Vagina (tissue), 2 donors: ENCODE results near the gene MED15. TPM values are rescaled to one million over a fixed set of nuclear protein-coding genes. Genes with fewer than 3 reads are reported as not detected.

Source experiments
- DNase-seq, 2 donors: peaks; one replicate each; pipeline ENCODE4 v3.0.0-alpha.2; 2017; ENCODE audit errors: extremely low spot score in 2 of 2
- H3K27ac ChIP-seq: fragments of 200-600 bp; sonication (generic); one replicate; pipeline ENCODE4 v1.5.1; 2019
- H3K27me3 ChIP-seq: fragments of 200-600 bp; sonication (generic); one replicate; pipeline ENCODE4 v1.5.1; 2019
- H3K36me3 ChIP-seq, 2 donors: fragments of 200-600 bp; sonication (generic); one replicate each; pipeline ENCODE4 v1.5.1; 2017 to 2019
- H3K4me1 ChIP-seq: fragments of 200-600 bp; sonication (generic); one replicate; pipeline ENCODE4 v1.5.1; 2019
- H3K4me3 ChIP-seq, 2 donors: fragments of 200-600 bp; sonication (generic); 1 replicate in 1 of 2; 2 replicates in 1 of 2; pipeline ENCODE4 v1.5.1; 2016 to 2019
- H3K9me3 ChIP-seq: fragments of 200-600 bp; sonication (generic); one replicate; pipeline ENCODE4 v1.5.1; 2019
- CTCF ChIP-seq, 3 experiments: fragments of 450-650 bp in 2 of 3; fragments of 200-600 bp in 1 of 3; sonication (generic) in 1 of 3; IDR thresholded peaks; one replicate each; pipeline ENCODE4 v1.5.1; 2017 to 2019; ENCODE audit warnings: antibody characterized with exemption in 3 of 3, mild to moderate bottlenecking in 2 of 3, moderate library complexity in 2 of 3
- POLR2A ChIP-seq, 2 donors: fragments of 450-650 bp; IDR thresholded peaks; one replicate each; pipeline ENCODE4 v1.6.1; 2017; ENCODE audit warnings: antibody characterized with exemption in 2 of 2, mild to moderate bottlenecking in 2 of 2, moderate library complexity in 2 of 2
- POLR2AphosphoS5 ChIP-seq, 2 donors: sonication (generic); formaldehyde crosslinking; IDR thresholded peaks; one replicate each; pipeline ENCODE4 v1.9.0; 2017; ENCODE audit warnings: antibody characterized with exemption in 2 of 2, mild to moderate bottlenecking in 2 of 2, low read depth in 1 of 2; ENCODE audit not compliant: insufficient read depth in 1 of 2
- intact Hi-C: fragments of 100-400 bp; cut with DNase I; formaldehyde crosslinking; loops from one replicate; pipeline ENCODE4 v1.15.1; 2023
- total RNA-seq: library from RNA; depleted of rRNA; stranded (reverse); fragments of >200 nt; gene quantifications from one replicate; pipeline ENCODE4 v1.2.3, GENCODE V29; 2016

Gene MED15
- total RNA-seq, 1 donor from 2014 or later, result 72.2 TPM

- TF ChIP-seq POLR2AphosphoS5 (IDR thresholded peaks at IDR 0.05; ENCODE audit: insufficient read depth in 1 of 2, low read depth in 1 of 2), result no peak
- TF ChIP-seq POLR2A (IDR thresholded peaks at IDR 0.05), result no peak
- TF ChIP-seq CTCF (IDR thresholded peaks at IDR 0.05), result no peak
- no peaks in the 10 kb centered on the region for H3K27me3 ChIP-seq
- intact Hi-C loops, result no loop called here
- H3K36me3 ChIP-seq, result peaks cover 0 to 5% of the 10 kb centered on the region in 2 donors
- H3K4me3 ChIP-seq, result no peak overlapping the region
- H3K9me3 ChIP-seq, result no peaks in the 10 kb centered on the region
- no peak for DNase-seq
- H3K4me1 ChIP-seq, result peaks cover 71% of the 10 kb centered on the region
- peak overlapping the region; percentile 87 for H3K27ac ChIP-seq
Observed at GRCh38 chr22:20530368-20531153, 23.2 kb downstream of the MED15 start.

- no peaks in the 10 kb centered on the region for H3K27me3 ChIP-seq
- no peak for DNase-seq
- H3K4me3 ChIP-seq, result no peak overlapping the region
- peak overlapping the region; percentile 87 for H3K27ac ChIP-seq
- no peaks in the 10 kb centered on the region for H3K9me3 ChIP-seq
- peaks cover 0 to 5% of the 10 kb centered on the region in 2 donors for H3K36me3 ChIP-seq
- no peak for TF ChIP-seq CTCF (IDR thresholded peaks at IDR 0.05)
- TF ChIP-seq POLR2A (IDR thresholded peaks at IDR 0.05), result no peak
- no peak for TF ChIP-seq POLR2AphosphoS5 (IDR thresholded peaks at IDR 0.05; ENCODE audit: insufficient read depth in 1 of 2, low read depth in 1 of 2)
- intact Hi-C loops, result no loop called here
- peaks cover 71% of the 10 kb centered on the region for H3K4me1 ChIP-seq
Observed at GRCh38 chr22:20531154-20531403, 23.7 kb downstream of the MED15 start.

- H3K27ac ChIP-seq, result peak overlapping the region; percentile 87
- TF ChIP-seq POLR2A (IDR thresholded peaks at IDR 0.05) (no peak), POLR2AphosphoS5 (IDR thresholded peaks at IDR 0.05; ENCODE audit: insufficient read depth in 1 of 2, low read depth in 1 of 2) (peak in 1 of 2 donors; percentile 50)
- H3K36me3 ChIP-seq, result peaks cover 0 to 6% of the 10 kb centered on the region in 2 donors
- intact Hi-C loops, result no loop called here
- H3K9me3 ChIP-seq, result no peaks in the 10 kb centered on the region
- no peaks in the 10 kb centered on the region for H3K27me3 ChIP-seq
- no peak for DNase-seq
- H3K4me3 ChIP-seq, result no peak overlapping the region
- peaks cover 66% of the 10 kb centered on the region for H3K4me1 ChIP-seq
Observed at GRCh38 chr22:20531404-20532201, 24.2 kb downstream of the MED15 start.

- Histone ChIP-seq H3K36me3 (peaks cover 0 to 12% of the 10 kb centered on the region in 2 donors), H3K4me1 (peaks cover 59% of the 10 kb centered on the region), H3K27me3 (no peaks in the 10 kb centered on the region), H3K9me3 (no peaks in the 10 kb centered on the region), H3K27ac (peak overlapping the region; percentile 87), H3K4me3 (no peak overlapping the region)
- no peak for DNase-seq
- intact Hi-C loops, result no loop called here
- TF ChIP-seq CTCF (IDR thresholded peaks at IDR 0.05) (no peak), POLR2A (IDR thresholded peaks at IDR 0.05) (no peak), POLR2AphosphoS5 (IDR thresholded peaks at IDR 0.05; ENCODE audit: insufficient read depth in 1 of 2, low read depth in 1 of 2) (no peak)
Observed at GRCh38 chr22:20532256-20532993, 25.0 kb downstream of the MED15 start.

- DNase-seq, result no peak
- Histone ChIP-seq H3K4me1 (peaks cover 59% of the 10 kb centered on the region), H3K27me3 (no peaks in the 10 kb centered on the region), H3K9me3 (no peaks in the 10 kb centered on the region), H3K36me3 (peaks cover 0 to 9% of the 10 kb centered on the region in 2 donors), H3K4me3 (no peak overlapping the region), H3K27ac (peak overlapping the region; percentile 87)
- intact Hi-C loops, result no loop called here
- TF ChIP-seq CTCF (IDR thresholded peaks at IDR 0.05) (no peak), POLR2A (IDR thresholded peaks at IDR 0.05) (no peak), POLR2AphosphoS5 (IDR thresholded peaks at IDR 0.05; ENCODE audit: insufficient read depth in 1 of 2, low read depth in 1 of 2) (no peak)
Observed at GRCh38 chr22:20533095-20533878, 25.9 kb downstream of the MED15 start.
